Endodermal cell (in vitro differentiated cells): ENCODE data around the gene BAZ1B. TPM values are rescaled to one million over a fixed set of nuclear protein-coding genes. Genes with fewer than 3 reads are reported as not detected.
"Not testable (repeated sequence)": the region's sequence is repeated elsewhere in the genome, so short reads cannot be mapped to it uniquely, and the experiment has no call there.

ENCODE experiments used
- DNase-seq: peaks from one replicate; pipeline ENCODE4 v3.0.0-alpha.2; 2017
- H3K27ac ChIP-seq: 2 replicates; pipeline ENCODE4 v1.5.1; 2013; ENCODE audit warnings: mild to moderate bottlenecking, low read depth, low read length, moderate library complexity
- H3K27me3 ChIP-seq: 2 replicates; pipeline ENCODE4 v1.6.1; 2013; ENCODE audit warnings: mild to moderate bottlenecking, low read length, moderate library complexity; ENCODE audit not compliant: insufficient read depth, control insufficient read depth, poor library complexity, severe bottlenecking
- H3K36me3 ChIP-seq: 2 replicates; pipeline ENCODE4 v1.7.0; 2013; ENCODE audit warnings: mild to moderate bottlenecking, low read length, moderate library complexity; ENCODE audit not compliant: control insufficient read depth, insufficient read depth
- H3K4me1 ChIP-seq: one replicate; pipeline ENCODE4 v1.7.0; 2013; ENCODE audit warnings: low read length; ENCODE audit not compliant: control insufficient read depth, insufficient read depth
- H3K4me3 ChIP-seq: 2 replicates; pipeline ENCODE4 v1.5.1; 2013; ENCODE audit warnings: mild to moderate bottlenecking, low read length, moderate library complexity
- H3K9ac ChIP-seq: 2 replicates; pipeline ENCODE4 v1.6.1; 2013; ENCODE audit warnings: mild to moderate bottlenecking, low read length, moderate library complexity; ENCODE audit not compliant: poor library complexity, severe bottlenecking; ENCODE audit errors: extremely low read depth
- H3K9me3 ChIP-seq: 2 replicates; pipeline ENCODE4 v1.6.1; 2013; ENCODE audit warnings: mild to moderate bottlenecking, low read length, moderate library complexity; ENCODE audit not compliant: control insufficient read depth
- H3K27ac Mint-ChIP-seq: 2 replicates; pipeline ENCODE4 v1.8.0; 2020; ENCODE audit warnings: mixed read lengths
- H3K27me3 Mint-ChIP-seq: 2 replicates; pipeline ENCODE4 v1.8.0; 2021; ENCODE audit warnings: mild to moderate bottlenecking, mixed read lengths; ENCODE audit not compliant: insufficient read depth
- H3K36me3 Mint-ChIP-seq: 2 replicates; pipeline ENCODE4 v1.8.0; 2020; ENCODE audit warnings: low read depth, mixed read lengths
- H3K4me1 Mint-ChIP-seq: 2 replicates; pipeline ENCODE4 v1.8.0; 2020; ENCODE audit warnings: mixed read lengths
- H3K4me3 Mint-ChIP-seq: 2 replicates; pipeline ENCODE4 v1.8.0; 2020; ENCODE audit warnings: mild to moderate bottlenecking, moderate library complexity, mixed read lengths
- H3K9me3 Mint-ChIP-seq: 2 replicates; pipeline ENCODE4 v1.8.0; 2020; ENCODE audit warnings: mild to moderate bottlenecking, mixed read lengths
- WGBS, 2 experiments: methylation state at CpG; one replicate each; pipeline versions ENCODE4 v1.1.5 to v1.1.7; 2013; ENCODE audit warnings: missing lambda C conversion rate in 2 of 2, mixed read lengths in 1 of 2; ENCODE audit not compliant: insufficient coverage in 1 of 2, insufficient read length in 1 of 2; 5-methylcytosine and 5-hydroxymethylcytosine counted together
- total RNA-seq, 2 donors: library from RNA; stranded (reverse); fragmentation: NEBNext Ultra II Directional in 1 of 2; extraction: Animal tissue kit (Norgen Biotek cat#: 25700) in 1 of 2; gene quantifications; 2 replicates in 1 of 2; 3 replicates in 1 of 2; pipeline ENCODE4 v1.2.1, GENCODE V29; 2021
- TF ChIP-seq, protein P1 (sequence below): fragments of 200-600 bp; sonication (generic); conservative IDR thresholded peaks from 2 replicates; pipeline ENCODE4 v1.5.0; 2021; ENCODE audit warnings: antibody characterized with exemption, mild to moderate bottlenecking

Gene BAZ1B
- total RNA-seq, 2 donors from 2014 or later, result 66.4 to 72.1 TPM

DNA sequence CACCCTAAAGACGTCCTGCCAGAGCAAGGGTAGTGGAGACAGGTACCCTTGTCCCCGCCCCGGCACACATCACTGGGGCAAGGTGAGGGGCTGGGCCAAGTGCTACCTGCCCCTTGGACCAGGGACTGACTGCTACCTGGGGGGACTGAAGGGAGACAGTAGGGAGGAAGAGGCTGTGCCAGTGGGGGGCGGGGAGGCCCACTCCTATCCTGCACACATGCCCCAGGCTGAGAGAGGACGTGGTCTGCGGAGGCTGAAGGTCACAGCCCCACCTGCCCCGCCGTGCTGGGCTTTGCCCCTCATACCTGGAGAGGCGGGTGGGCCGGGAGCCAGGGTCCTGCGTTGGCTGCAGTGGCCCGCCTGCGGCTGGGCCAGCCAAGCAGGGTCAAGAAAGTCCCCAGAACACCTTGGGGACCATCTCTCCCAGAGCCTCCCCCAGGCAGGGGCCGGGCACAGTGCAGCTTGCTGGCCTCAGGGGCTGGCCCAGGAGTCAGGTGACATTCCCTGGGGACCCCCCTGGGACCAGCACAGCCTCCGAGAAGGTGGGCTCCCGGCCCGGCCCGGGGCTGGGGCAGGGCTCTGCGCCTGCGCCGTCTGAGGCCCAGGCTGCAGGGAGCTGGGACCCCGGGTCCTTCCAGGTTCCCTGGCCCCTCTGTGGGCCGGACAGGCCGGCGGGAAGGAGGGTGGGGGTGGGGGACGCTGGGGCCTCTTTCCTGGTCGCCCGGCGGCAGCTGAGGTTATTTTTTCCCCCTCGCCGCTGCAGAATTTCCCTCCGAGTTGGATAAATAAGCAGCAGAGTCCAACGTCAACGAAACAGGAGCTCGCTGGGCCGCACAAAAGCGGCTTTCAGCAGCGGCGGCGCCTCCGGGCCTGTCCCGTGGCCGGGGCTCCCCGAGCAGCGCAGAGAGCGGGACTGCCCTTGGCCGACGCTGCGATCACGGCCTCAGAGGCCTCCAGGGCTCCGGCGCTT lies 98.3 kb downstream of the BAZ1B start:
- Mint-ChIP-seq H3K27ac (no peak overlapping the region), H3K4me3 (peak overlapping the region; percentile 22), H3K4me1 (peaks cover 2% of the 10 kb centered on the region), H3K9me3 (no peaks in the 10 kb centered on the region), H3K36me3 (no peaks in the 10 kb centered on the region), H3K27me3 (no peaks in the 10 kb centered on the region)
- peak overlapping the region; percentile 75 for H3K27ac ChIP-seq
- TF ChIP-seq, protein P1, sequence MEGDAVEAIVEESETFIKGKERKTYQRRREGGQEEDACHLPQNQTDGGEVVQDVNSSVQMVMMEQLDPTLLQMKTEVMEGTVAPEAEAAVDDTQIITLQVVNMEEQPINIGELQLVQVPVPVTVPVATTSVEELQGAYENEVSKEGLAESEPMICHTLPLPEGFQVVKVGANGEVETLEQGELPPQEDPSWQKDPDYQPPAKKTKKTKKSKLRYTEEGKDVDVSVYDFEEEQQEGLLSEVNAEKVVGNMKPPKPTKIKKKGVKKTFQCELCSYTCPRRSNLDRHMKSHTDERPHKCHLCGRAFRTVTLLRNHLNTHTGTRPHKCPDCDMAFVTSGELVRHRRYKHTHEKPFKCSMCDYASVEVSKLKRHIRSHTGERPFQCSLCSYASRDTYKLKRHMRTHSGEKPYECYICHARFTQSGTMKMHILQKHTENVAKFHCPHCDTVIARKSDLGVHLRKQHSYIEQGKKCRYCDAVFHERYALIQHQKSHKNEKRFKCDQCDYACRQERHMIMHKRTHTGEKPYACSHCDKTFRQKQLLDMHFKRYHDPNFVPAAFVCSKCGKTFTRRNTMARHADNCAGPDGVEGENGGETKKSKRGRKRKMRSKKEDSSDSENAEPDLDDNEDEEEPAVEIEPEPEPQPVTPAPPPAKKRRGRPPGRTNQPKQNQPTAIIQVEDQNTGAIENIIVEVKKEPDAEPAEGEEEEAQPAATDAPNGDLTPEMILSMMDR, result no peak
- H3K36me3 ChIP-seq, result no peaks in the 10 kb centered on the region
- no peaks in the 10 kb centered on the region for H3K9me3 ChIP-seq
- H3K4me3 ChIP-seq, result no peak overlapping the region
- H3K9ac ChIP-seq, result no peak overlapping the region
- peak; percentile 81 for DNase-seq
- WGBS, 2 experiments, result 69 to 72% methylated on average over 19 to 52 of the region's 52 CpGs
- H3K4me1 ChIP-seq, result no peaks in the 10 kb centered on the region
- no peaks in the 10 kb centered on the region for H3K27me3 ChIP-seq

DNA sequence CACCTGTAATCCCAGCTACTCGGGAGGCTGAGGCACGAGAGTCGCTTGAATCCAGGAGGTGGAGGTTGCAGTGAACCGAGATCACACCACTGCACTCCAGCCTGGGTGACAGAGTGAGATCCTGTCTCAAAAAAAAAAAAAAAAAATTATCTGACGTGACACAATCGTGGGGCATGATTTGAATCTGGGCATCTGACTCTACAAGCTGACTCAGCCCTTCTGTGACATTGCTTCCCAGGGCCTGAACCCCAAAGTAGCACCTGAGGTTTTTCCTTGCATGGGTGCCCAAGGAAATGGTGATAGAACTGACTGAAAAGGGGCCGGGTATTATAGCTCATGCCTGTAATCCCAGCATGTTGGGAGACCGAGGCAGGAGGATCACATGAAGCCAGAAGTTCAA lies 101.5 kb downstream of the BAZ1B start:
- not testable (repeated sequence) for H3K9me3 Mint-ChIP-seq, H3K27me3 Mint-ChIP-seq, H3K4me1 Mint-ChIP-seq, H3K4me1 ChIP-seq, DNase-seq, H3K36me3 ChIP-seq, H3K9me3 ChIP-seq, H3K9ac ChIP-seq, H3K27ac ChIP-seq, H3K36me3 Mint-ChIP-seq, H3K4me3 Mint-ChIP-seq, H3K4me3 ChIP-seq, H3K27ac Mint-ChIP-seq, H3K27me3 ChIP-seq
- 93 to 97% methylated on average over 7 to 8 of the region's 8 CpGs for WGBS, 2 experiments

DNA sequence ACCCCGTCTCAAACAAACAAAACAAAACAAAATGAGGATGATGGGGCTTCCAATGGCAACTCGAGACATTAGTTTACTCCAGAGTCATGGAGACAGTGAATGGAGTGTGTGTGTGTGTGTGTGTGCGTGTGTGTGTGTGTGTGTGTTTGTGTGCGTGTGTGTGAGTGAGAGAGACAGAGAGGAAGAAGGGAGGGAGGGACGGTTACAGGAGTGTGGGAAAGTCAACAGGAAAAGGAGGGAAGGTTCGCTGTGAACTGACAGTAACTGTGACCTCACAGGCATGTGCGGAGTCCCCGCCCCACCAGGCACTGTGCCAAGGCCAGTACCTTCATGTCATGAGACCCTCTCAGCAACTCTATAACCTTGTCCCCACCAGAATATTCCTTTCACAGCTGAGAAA lies 102.1 kb downstream of the BAZ1B start:
- H3K9me3 Mint-ChIP-seq, H3K27me3 Mint-ChIP-seq, H3K27ac Mint-ChIP-seq, H3K9ac ChIP-seq, H3K4me1 ChIP-seq, H3K9me3 ChIP-seq, H3K4me3 Mint-ChIP-seq, DNase-seq, H3K36me3 Mint-ChIP-seq, H3K4me1 Mint-ChIP-seq, H3K4me3 ChIP-seq, H3K36me3 ChIP-seq, H3K27ac ChIP-seq, H3K27me3 ChIP-seq: not testable (repeated sequence)
- WGBS, 2 experiments, result 70% methylated on average over 8 of the region's 8 CpGs; no CpG with 5 or more reads in 1 of the 2 experiments

DNA sequence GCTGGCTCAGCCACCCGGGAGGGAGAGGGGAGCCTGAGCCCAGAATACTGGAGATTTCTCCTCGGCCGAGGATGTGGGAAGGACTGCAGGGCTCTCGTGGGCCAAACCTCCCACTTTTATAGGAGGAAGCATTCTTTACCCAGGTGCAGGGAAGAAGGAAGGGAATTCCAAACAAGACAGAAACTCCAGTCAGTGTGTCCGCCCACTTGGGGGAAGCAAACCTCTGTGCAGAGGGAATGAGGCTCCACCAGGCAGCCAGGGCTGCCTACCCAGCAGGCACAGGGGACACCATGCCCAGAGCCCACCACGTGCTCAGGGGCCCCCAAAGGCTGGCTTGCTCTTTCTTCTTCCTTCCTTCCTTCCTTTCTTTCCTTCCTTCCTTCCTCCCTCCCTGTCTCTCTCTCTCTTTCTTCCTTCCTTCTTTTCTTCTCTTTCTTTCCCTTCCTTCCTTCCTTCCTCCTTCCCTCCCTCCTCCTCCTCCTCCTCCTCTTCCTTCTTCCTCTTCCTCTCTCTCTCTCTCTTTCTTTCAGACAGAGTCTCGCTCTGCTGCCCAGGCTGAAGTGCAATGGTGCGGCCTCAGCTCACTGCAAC lies 103.9 kb downstream of the BAZ1B start:
- H3K27me3 ChIP-seq, result no peaks in the 10 kb centered on the region
- no peak overlapping the region for H3K9ac ChIP-seq
- H3K4me1 ChIP-seq, result no peaks in the 10 kb centered on the region
- TF ChIP-seq, protein P1, result no peak
- Mint-ChIP-seq H3K36me3 (no peaks in the 10 kb centered on the region), H3K4me3 (no peak overlapping the region), H3K27ac (no peak overlapping the region), H3K4me1 (no peaks in the 10 kb centered on the region), H3K27me3 (no peaks in the 10 kb centered on the region), H3K9me3 (no peaks in the 10 kb centered on the region)
- no peak for DNase-seq
- WGBS, 2 experiments, result 60 to 87% methylated on average over 1 to 8 of the region's 8 CpGs
- H3K36me3 ChIP-seq, result no peaks in the 10 kb centered on the region
- H3K27ac ChIP-seq, result no peak overlapping the region
- no peak overlapping the region for H3K4me3 ChIP-seq
- H3K9me3 ChIP-seq, result no peaks in the 10 kb centered on the region

DNA sequence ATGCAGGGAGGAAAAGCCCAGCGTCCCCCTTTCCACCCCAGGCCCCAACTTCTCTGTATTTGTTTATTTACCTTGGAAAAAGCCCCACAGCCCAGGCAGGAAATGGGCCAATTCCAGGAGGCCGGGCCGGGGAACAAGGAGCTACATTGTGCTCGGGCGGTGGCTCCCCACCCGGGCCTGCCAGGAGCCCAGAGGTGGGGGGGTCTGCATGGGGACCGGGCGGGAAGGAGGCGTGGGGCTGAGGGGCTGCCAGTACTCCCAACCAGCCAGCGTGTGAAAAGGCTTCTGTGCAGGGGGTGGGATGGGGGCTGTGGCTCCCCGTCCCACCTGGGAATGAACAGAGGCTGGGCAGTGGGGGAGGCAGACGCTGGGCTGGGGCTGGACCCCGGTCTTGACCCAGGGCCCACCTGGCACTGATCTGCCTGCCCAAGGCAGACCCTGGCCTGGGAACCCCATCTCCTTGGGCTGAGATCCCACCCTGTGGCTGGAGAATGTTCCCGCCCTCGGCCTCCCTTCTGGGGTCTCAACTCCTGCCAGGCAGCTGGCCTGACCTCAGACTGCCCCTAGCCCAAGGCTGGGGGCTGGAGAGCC lies 111.5 kb downstream of the BAZ1B start:
- H3K36me3 Mint-ChIP-seq, H3K27ac ChIP-seq, H3K4me3 ChIP-seq, H3K27ac Mint-ChIP-seq, H3K9me3 Mint-ChIP-seq, H3K27me3 ChIP-seq, H3K9ac ChIP-seq, H3K27me3 Mint-ChIP-seq, H3K36me3 ChIP-seq, H3K4me3 Mint-ChIP-seq, H3K4me1 Mint-ChIP-seq, H3K4me1 ChIP-seq, H3K9me3 ChIP-seq: not testable (repeated sequence)
- 72 to 75% methylated on average over 4 to 14 of the region's 15 CpGs for WGBS, 2 experiments
- DNase-seq, result peak; percentile 67
